ENCODE data around the gene ERCC6L2. TPM values are rescaled to one million over a fixed set of nuclear protein-coding genes. Genes with fewer than 3 reads are reported as not detected.

Gene ERCC6L2
- total and polyA plus RNA-seq, 9 of the 15 experiments (the other 6 are each of a cell fraction or from before 2014, with no cell fraction given): 7.8 to 42.8 (median 23.6) TPM

DNA sequence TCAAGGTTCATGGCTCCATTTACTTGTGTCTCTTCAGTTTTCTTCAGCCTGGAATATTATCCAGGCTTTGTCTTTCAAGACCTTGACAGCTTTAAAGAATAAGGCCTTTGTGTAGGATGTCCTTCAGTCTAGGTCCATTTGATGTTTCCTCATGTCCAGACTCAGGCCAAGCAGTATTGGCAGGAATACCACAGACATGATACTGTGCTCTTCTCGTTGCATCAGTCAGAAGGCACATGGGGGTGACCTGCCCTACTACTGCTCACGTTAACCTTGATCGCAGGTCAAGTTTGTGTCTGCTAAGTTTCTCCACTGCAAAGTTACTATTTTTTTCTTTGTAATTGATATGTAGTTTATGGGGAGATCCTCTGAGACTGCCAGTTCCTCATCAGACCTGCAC is 88.2 kb downstream of the ERCC6L2 start:
- Histone ChIP-seq H3K36me3 (ENCODE audit: control insufficient read depth, insufficient read depth, low read length) (peaks cover 6% of the 10 kb centered on the region; the same call in 1 of the 3 replicates), H3K9me3 (replicated peaks; ENCODE audit: control insufficient read depth, insufficient read depth, low read depth, low read length) (no peaks in the 10 kb centered on the region), H3K27me3 (ENCODE audit: control insufficient read depth in 2 of 2, insufficient read depth in 2 of 2, low read length in 2 of 2) (no peaks in the 10 kb centered on the region), H4K20me1 (replicated peaks; ENCODE audit: control insufficient read depth, insufficient read depth, low read length) (no peaks in the 10 kb centered on the region), H3K4me2 (ENCODE audit: insufficient read depth, low read length) (no peak overlapping the region), H3K4me3 (no peak overlapping the region), H3K79me2 (ENCODE audit: control insufficient read depth, insufficient read depth, low read length) (no peaks in the 10 kb centered on the region), H3K4me1 (replicated peaks in 1 of 2; ENCODE audit: control insufficient read depth in 2 of 2, insufficient read depth in 2 of 2, low read length in 2 of 2) (no peaks in the 10 kb centered on the region), H3K27ac (ENCODE audit: extremely low read depth, low read depth, low read length) (no peak overlapping the region), H3K9ac (ENCODE audit: insufficient read depth in 1 of 2, low read depth in 2 of 2, low read length in 2 of 2) (no peak overlapping the region), H3K9me1 (ENCODE audit: control insufficient read depth, insufficient read depth, low read length) (no peaks in the 10 kb centered on the region), H2AFZ (ENCODE audit: low read depth, low read length) (no peak overlapping the region)
- WGBS (ENCODE audit: insufficient coverage, low coverage, missing lambda C conversion rate): 93% methylated on average over 3 of the region's 3 CpGs
- DNase-seq (ENCODE audit: extremely low read depth in 1 of 4, low spot score in 3 of 4) (no peak), FAIRE-seq (no peak), ATAC-seq (no peak)
- in situ Hi-C loops (cut with MboI) (no loop called here), intact Hi-C loops (cut with micrococcal nuclease) (no loop called here)
- no peak for TF ChIP-seq ZNF57 (CRISPR knock-in tag; IDR thresholded peaks at IDR 0.05)
- TF ChIP-seq NCOA1 (IDR thresholded peaks at IDR 0.05; ENCODE audit: low read depth): no peak
- no peak for TF ChIP-seq ETV1 (tag; conservative IDR thresholded peaks at IDR 0.05; ENCODE audit: low read depth)
- TF ChIP-seq, protein P1, sequence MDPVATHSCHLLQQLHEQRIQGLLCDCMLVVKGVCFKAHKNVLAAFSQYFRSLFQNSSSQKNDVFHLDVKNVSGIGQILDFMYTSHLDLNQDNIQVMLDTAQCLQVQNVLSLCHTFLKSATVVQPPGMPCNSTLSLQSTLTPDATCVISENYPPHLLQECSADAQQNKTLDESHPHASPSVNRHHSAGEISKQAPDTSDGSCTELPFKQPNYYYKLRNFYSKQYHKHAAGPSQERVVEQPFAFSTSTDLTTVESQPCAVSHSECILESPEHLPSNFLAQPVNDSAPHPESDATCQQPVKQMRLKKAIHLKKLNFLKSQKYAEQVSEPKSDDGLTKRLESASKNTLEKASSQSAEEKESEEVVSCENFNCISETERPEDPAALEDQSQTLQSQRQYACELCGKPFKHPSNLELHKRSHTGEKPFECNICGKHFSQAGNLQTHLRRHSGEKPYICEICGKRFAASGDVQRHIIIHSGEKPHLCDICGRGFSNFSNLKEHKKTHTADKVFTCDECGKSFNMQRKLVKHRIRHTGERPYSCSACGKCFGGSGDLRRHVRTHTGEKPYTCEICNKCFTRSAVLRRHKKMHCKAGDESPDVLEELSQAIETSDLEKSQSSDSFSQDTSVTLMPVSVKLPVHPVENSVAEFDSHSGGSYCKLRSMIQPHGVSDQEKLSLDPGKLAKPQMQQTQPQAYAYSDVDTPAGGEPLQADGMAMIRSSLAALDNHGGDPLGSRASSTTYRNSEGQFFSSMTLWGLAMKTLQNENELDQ (CRISPR knock-in tag; IDR thresholded peaks at IDR 0.05; ENCODE audit: borderline replicate concordance): no peak
- no peak for TF ChIP-seq NFIX (CRISPR knock-in tag; IDR thresholded peaks at IDR 0.05; ENCODE audit: low read depth)
- no peak for TF ChIP-seq ZNF551 (CRISPR knock-in tag; IDR thresholded peaks at IDR 0.05)
- no peak for TF ChIP-seq TAF9B (IDR thresholded peaks at IDR 0.05; ENCODE audit: partially characterized antibody)
- no peak for TF ChIP-seq C11orf30 (IDR thresholded peaks at IDR 0.05; ENCODE audit: low read depth)
- TF ChIP-seq PHF21A (IDR thresholded peaks at IDR 0.05; ENCODE audit: borderline replicate concordance, low read depth): no peak
- no peak for TF ChIP-seq KLF10 (CRISPR knock-in tag; IDR thresholded peaks at IDR 0.05)
- no peak for TF ChIP-seq ZNF41 (CRISPR knock-in tag; conservative IDR thresholded peaks at IDR 0.05)
- no peak for TF ChIP-seq SREBF1 (IDR thresholded peaks at IDR 0.05; ENCODE audit: borderline replicate concordance, low read depth, low read length)
- TF ChIP-seq FOXA1 (IDR thresholded peaks at IDR 0.05; ENCODE audit: borderline replicate concordance): no peak
- CTCF ChIA-PET (ENCODE audit: low intra/inter-chr PET ratio): no interaction called here
- POLR2A ChIA-PET: interaction anchor here (0.6 kb wide), 1 partner anchor 410 kb away, joined by 3 read pairs; no protein-coding TSS in a partner anchor
- no TSS peak for BruUV-seq (replicated peaks)

All from K562 (cell line).